Measurements from ENCODE around the gene IFT88. TPM values are rescaled to one million over a fixed set of nuclear protein-coding genes. Genes with fewer than 3 reads are reported as not detected.

Gene IFT88
- total RNA-seq, 2 donors from 2014 or later = 10.8 to 22.0 TPM

GRCh38 chr13:20594280-20594679 is 27.3 kb downstream of the IFT88 start:
- WGBS = 83% methylated on average over 2 of the region's 2 CpGs
- no peaks in the 10 kb centered on the region for H3K4me1 ChIP-seq (replicated peaks)
- no peak overlapping the region for H3K4me3 ChIP-seq
- no peak for DNase-seq (ENCODE audit: low spot score)
- intact Hi-C loops (cut with DNase I) = no loop called here
- no peaks in the 10 kb centered on the region for H3K27me3 ChIP-seq (replicated peaks; ENCODE audit: insufficient read depth)
- no peaks in the 10 kb centered on the region for H3K36me3 ChIP-seq
- no peak overlapping the region for H3K27ac ChIP-seq
- H3K9me3 ChIP-seq = no peaks in the 10 kb centered on the region
- TF ChIP-seq POLR2A (IDR thresholded peaks at IDR 0.05) (no peak), CTCF (IDR thresholded peaks at IDR 0.05) (no peak), POLR2AphosphoS5 (IDR thresholded peaks at IDR 0.05) (no peak)

GRCh38 chr13:20607015-20607414 is 40.1 kb downstream of the IFT88 start:
- intact Hi-C loops (cut with DNase I) = no loop called here
- no peak for TF ChIP-seq CTCF (IDR thresholded peaks at IDR 0.05)
- no peak for TF ChIP-seq POLR2AphosphoS5 (IDR thresholded peaks at IDR 0.05)
- TF ChIP-seq POLR2A (IDR thresholded peaks at IDR 0.05) = no peak
- H3K4me3 ChIP-seq = no peak overlapping the region
- no peaks in the 10 kb centered on the region for H3K9me3 ChIP-seq
- no peaks in the 10 kb centered on the region for H3K27me3 ChIP-seq (replicated peaks; ENCODE audit: insufficient read depth)
- DNase-seq (ENCODE audit: low spot score) = no peak
- WGBS = 99% methylated on average over 15 of the region's 15 CpGs
- peaks cover 0 to 9% of the 10 kb centered on the region in 2 donors for H3K36me3 ChIP-seq
- no peak overlapping the region for H3K27ac ChIP-seq
- no peaks in the 10 kb centered on the region for H3K4me1 ChIP-seq (replicated peaks)

- DNase-seq (ENCODE audit: low spot score) = no peak
- H3K4me3 ChIP-seq = no peak overlapping the region
- no peaks in the 10 kb centered on the region for H3K27me3 ChIP-seq (replicated peaks; ENCODE audit: insufficient read depth)
- H3K9me3 ChIP-seq = no peaks in the 10 kb centered on the region
- H3K36me3 ChIP-seq = peaks cover 0 to 9% of the 10 kb centered on the region in 2 donors
- H3K4me1 ChIP-seq (replicated peaks) = no peaks in the 10 kb centered on the region
- no peak overlapping the region for H3K27ac ChIP-seq
- intact Hi-C loops (cut with DNase I) = no loop called here
- whole genome bisulfite sequencing = 80% methylated on average over 10 of the region's 10 CpGs
- TF ChIP-seq POLR2AphosphoS5 (IDR thresholded peaks at IDR 0.05) (no peak), CTCF (IDR thresholded peaks at IDR 0.05) (no peak), POLR2A (IDR thresholded peaks at IDR 0.05) (no peak)
Observed at GRCh38 chr13:20608438-20609020, 41.6 kb downstream of the IFT88 start.

GRCh38 chr13:20609145-20609544 is 42.2 kb downstream of the IFT88 start:
- DNase-seq (ENCODE audit: low spot score) = no peak
- Histone ChIP-seq H3K4me1 (replicated peaks) (no peaks in the 10 kb centered on the region), H3K36me3 (peaks cover 0 to 9% of the 10 kb centered on the region in 2 donors), H3K9me3 (no peaks in the 10 kb centered on the region), H3K27me3 (replicated peaks; ENCODE audit: insufficient read depth) (no peaks in the 10 kb centered on the region), H3K27ac (no peak overlapping the region), H3K4me3 (no peak overlapping the region)
- WGBS = 95% methylated on average over 6 of the region's 6 CpGs
- no peak for TF ChIP-seq POLR2A (IDR thresholded peaks at IDR 0.05)
- no peak for TF ChIP-seq POLR2AphosphoS5 (IDR thresholded peaks at IDR 0.05)
- no peak for TF ChIP-seq CTCF (IDR thresholded peaks at IDR 0.05)
- intact Hi-C loops (cut with DNase I) = no loop called here

GRCh38 chr13:20610006-20610405 is 43.0 kb downstream of the IFT88 start:
- TF ChIP-seq POLR2A (IDR thresholded peaks at IDR 0.05) = no peak
- TF ChIP-seq CTCF (IDR thresholded peaks at IDR 0.05) = no peak
- TF ChIP-seq POLR2AphosphoS5 (IDR thresholded peaks at IDR 0.05) = no peak
- Histone ChIP-seq H3K27me3 (replicated peaks; ENCODE audit: insufficient read depth) (no peaks in the 10 kb centered on the region), H3K9me3 (no peaks in the 10 kb centered on the region), H3K4me3 (no peak overlapping the region), H3K36me3 (peaks cover 0 to 9% of the 10 kb centered on the region in 2 donors), H3K4me1 (replicated peaks) (no peaks in the 10 kb centered on the region), H3K27ac (no peak overlapping the region)
- DNase-seq (ENCODE audit: low spot score) = no peak
- WGBS = 80% methylated on average over 4 of the region's 4 CpGs
- intact Hi-C loops (cut with DNase I) = no loop called here
